DMS153 treated with DMSO at 0.1 percent for 48 hours (cell line): ENCODE results near the gene DROSHA.
"Not testable (repeated sequence)": the region's sequence is repeated elsewhere in the genome, so short reads cannot be mapped to it uniquely, and the experiment has no call there.

Experiments used
- DNase-seq: peaks from one replicate; lab custom pipeline; 2025; ENCODE audit not compliant: unreplicated experiment; lab: John Stamatoyannopoulos, UW

The DROSHA gene

DNA sequence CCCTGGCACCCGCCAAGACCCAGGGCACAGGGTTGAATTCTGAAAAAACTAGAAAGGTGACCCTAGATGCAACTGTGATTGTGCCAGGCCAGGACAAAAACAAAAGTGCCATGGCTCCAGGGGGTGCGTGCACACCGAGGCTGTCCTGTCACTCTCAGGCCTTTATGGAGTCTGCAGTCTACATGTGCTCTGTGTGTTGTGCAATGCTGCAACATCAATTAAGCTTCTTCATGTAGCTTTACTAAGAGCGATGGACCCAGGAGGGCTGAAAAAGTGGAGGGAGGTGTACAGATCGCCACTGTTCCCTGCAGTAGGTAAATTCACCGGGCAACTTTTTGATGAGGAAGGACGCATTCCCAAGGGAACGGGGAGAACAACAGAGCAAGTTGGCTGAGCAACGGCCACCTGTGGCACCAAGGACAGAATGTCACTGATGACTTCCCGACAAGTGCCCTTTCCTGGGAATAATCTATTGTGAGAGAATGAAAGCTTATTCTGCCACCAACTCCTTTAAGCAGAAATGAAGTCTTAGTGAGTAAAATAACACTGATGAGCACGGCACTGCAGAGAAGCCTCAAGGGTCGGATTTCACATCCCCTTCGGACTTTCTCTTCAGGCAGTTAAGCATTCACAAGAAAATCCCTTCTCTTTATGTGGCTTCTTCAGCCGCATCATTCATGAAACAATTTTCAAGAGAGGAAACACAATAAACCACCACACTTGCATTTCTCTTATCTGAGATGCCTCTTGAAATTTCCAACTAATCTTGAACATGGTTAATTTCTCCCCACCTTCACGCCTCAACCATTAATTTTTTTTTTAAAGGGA, 149.6 kb downstream of the DROSHA start:
- no peak for DNase-seq

GRCh38 chr5:31381299-31381698, 150.6 kb downstream of the DROSHA start:
- DNase-seq, result no peak

DNA sequence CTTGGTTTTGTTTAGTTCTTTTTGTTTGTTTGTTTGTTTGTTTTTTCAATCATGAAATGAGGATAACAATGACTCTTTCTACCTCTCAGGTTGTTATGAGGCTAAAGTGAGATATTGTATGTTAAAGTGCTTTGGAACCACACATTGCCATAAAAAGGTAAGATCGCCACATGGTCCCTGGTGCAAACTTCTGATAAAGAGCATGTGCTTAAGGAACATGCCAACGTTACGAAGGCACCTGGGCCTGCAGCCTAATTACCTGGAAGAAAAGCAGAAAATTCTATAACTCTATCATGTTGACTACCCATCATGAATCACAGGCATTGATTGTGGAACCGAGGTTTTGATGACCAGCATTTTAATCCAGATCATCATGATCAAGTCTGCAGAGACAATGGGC, 151.8 kb downstream of the DROSHA start:
- no peak for DNase-seq

- no peak for DNase-seq
These were observed 153.1 kb downstream of the DROSHA start for GRCh38 chr5:31378838-31379237.

- DNase-seq, result no peak
These were observed 153.8 kb downstream of the DROSHA start for GRCh38 chr5:31378136-31378535.

DNA sequence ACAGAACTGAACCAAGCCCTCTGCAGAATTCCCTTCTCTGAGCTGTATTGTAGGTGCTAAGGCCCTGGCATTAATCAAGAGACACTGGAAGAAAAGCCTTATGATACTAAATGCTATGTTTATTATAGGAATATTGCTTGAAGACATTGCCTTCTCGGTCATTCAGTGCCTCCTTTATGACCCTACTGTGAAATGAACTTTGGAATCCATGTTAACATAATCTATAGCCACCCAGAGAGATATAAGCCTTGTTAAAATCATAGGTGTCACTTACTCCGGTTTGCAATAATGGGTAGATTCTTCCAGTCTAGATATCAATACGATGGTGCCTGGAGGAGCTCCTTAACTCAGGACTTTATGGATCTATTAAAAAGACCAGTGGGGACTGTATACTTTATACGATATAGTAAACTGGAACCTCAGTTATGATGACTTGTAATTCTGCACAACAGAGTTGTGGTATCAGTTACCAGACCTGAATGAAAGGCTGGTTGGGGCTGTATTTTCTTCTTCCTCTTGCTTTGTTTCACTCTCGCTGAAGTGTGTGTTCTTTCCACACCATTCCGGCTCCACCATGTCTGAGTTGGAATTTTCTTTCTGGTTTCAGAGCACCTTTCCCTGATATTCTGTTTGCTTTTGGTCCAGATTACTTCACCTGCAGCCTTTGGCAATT, 154.5 kb downstream of the DROSHA start:
- DNase-seq, result no peak

- no peak for DNase-seq
These were observed 155.7 kb downstream of the DROSHA start for GRCh38 chr5:31375999-31376720.

DNA sequence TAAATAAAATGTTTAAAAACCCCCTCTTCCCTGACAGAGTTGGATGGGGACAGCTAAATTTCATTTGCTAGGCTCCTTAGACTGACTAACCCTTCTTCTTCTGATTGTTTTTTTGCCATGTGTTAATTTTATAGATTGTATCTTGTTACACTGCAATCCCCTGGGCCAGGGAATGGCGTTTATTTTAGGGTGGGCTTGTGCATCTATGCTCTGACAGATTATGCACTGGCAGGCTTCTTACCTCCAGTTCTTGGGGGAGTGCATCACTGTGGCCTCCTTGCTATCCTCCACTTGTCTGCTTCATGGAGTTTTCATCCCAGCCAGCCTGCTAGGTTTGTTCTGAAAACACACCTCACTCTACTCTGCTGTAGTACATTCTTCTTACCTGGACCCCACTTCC, 159.8 kb downstream of the DROSHA start:
- DNase-seq, result no peak

DNA sequence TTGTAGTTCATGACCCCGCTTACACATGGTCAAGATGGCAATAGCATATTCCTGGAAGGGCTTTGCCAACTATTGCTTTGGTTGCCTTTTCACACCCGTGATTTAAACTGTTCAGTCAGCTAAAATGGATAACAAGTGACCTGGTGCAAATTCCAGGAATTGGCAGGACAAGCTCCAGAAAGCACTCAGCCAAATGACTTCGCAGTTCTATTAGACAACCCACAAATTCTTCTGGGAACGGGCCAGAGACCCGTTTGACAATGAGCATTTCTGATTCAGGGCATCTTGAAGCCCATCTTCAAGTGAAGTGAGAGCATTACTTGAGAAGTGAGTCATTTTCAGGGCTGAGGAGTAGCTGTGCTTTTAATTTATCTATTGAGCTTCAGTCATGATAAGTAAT, 165.0 kb downstream of the DROSHA start:
- DNase-seq, result no peak

DNA sequence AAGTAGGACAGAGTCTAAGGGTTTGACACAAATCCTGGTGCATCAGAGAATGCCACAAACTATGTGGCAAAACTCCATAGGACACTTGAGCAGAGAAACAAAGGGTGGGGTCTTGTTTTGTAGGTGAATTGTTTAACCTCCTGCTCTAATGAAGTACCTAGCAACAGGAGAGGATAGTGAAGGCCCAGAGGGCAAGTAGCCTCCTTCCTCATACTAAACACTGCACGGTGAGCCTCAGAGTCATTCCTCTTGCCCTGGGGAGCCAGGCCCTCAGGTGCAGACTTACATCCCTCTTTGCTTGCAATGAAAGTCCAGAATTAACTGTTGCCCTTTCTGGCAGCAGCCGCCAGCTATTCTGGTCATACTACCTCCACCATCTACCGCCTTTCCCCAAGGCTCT, 166.1 kb downstream of the DROSHA start:
- DNase-seq, result no peak

DNA sequence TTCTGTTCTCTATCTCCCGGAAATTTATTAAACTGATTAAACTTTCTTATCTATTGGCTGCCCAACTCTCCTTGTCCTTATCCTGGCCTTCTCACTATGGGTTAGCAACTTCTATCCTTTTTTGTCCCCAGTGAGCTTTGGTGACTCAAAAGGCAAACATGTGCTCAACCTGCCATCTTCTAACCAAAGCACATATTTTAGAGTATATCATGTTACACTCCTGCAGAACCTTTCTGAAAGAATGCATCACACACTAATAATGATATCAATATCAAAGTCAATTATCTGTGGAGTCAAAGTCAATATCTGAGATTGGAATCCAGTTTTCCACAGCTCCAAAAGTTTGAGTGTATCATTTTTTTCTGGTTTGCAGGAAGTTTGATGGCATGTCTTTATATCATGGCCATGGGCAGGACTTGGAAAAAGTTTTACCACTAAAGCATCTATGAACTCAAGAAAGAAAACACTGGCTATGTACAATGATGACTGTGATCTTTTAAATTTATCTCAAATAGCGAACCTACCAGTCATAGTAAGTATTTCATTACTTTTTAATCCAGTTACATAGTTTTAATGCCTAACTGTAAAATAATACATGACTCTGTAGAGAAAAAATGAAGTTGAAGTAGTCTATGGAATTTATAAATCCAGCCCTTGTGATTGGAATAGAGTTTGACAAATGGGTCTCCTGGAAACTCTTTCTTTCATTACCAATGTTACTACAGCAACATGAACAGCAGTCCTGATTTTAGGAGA, 166.8 kb downstream of the DROSHA start:
- no peak for DNase-seq

- DNase-seq, result no peak
These were observed 168.8 kb downstream of the DROSHA start for GRCh38 chr5:31362931-31363568.

GRCh38 chr5:31362529-31362900, 169.4 kb downstream of the DROSHA start:
- no peak for DNase-seq

DNA sequence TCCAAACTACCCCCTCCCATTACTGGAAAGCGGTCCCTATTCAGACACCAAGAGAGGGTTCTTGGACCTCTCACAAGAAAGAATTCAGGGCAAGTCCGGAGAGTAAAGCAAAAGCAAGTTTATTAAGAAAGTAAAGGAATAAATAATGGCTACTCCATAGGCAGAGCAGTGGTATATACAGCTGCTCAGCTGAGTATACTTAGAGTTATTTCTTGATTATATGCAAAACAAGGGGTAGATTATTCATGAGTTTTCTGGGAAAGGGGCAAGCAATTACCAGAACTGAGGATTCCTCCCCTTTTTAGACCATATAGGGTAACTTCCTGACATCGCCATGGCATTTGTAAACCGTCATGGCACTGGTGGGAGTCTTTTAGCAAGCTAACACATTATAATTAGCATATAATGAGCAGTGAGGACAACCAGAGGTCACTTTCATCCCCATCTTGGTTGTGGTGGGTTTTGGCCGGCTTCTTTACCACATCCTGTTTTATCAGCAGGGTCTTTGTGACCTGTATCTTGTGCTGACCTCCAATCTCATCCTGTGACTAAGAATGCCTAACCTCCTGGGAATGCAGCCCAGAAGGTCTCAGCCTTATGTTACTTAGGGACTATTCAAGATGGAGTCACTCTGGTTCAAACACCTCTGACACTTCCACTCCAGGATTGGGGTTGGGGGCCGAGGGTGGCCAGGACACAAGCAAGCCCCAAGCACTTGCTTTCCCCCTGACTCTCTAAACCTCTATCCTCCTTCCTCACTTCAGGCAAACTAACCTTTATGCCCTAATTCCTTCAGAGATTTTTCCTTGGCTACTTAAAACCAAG, 170.0 kb downstream of the DROSHA start:
- DNase-seq, result not testable (repeated sequence)

DNA sequence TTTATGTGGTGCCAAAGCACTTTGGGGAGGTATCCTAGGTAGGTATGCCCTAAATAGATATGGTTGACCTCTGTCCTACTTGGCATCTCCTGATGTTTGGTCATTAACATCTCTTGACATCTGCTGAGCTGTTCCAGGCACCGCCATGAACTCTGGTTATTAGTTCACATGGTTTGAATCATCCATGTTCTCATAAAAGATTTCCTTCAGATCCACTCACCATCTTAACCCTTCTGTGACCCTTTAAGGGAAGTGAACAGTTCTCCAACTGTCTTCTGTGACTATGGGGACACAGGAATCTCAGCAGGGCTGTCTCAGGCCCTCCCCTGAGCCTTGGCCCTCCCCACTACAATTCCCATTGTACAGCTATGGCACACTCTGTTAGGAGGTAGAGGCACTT, 170.7 kb downstream of the DROSHA start:
- no peak for DNase-seq

DNA sequence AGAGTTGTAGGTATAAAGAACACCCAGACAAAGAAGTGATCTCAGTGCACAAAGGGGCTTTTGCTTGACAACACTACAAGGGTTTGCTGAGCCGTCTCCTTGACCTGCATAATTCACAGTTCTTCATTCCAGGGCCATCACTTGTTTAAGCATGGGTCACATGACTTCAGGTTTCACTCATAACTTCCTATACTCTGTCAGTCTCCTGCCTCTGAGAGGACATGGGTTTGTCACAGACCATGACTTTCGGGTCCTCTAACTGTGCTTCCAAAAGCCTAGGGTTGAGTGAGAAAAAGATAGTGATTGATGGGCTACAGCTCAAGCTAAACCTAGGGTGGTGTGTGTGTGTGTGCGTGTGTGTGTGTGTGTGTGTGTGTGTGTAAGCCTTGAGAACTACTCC, 172.1 kb downstream of the DROSHA start:
- DNase-seq, result no peak

DNA sequence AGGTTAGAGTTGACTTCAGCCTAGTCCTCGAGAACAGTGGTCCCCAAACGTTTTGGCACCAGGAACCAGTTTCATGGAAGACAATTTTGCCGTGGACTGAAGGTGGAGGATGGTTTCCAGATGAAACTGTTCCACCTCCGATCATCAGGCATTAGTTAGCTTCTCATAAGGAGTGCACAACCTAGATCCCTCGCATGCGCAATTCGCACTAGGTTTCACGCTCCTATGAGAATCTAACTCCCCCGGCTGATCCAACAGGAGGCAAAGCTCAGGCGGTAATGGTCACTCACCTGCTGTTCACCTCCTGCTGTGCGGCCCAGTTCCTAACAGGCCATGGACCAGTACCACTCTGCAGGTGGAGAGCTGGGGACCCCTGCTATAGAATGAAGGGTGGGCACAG, 174.9 kb downstream of the DROSHA start:
- DNase-seq, result no peak

DNA sequence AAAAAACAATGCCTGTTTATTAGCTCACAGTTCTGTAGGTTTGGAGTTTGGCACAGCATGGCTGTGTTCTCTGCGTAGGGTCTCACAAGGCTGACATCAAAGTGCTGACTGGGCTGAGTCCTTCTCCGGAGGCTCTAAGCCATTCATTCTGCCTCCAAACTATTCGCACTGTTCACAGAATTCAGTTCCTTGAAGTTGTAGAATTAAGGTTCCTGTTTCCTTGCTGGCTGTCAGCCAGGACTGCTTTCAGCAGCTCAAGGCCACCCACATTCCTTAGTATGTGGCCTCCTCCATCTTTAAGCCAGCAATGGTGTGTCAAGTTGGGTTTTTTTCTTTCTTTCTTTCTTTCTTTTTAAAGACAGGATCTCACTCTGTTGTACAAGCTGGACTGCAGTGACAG, 176.6 kb downstream of the DROSHA start:
- no peak for DNase-seq
